NCI-H187 treated with DMSO at 0.1 percent for 48 hours (cell line): ENCODE data around the gene FBXO9.

ENCODE experiments used
- DNase-seq: peaks from one replicate; lab custom pipeline; 2025; lab: John Stamatoyannopoulos, UW

The FBXO9 gene

GRCh38 chr6:53065266-53066076, at the start of gene FBXO9:
TSS of gene FBXO9 (plus strand) at chr6:53065404. CDS start at chr6:53065790, 386 bp downstream.
- DNase-seq: no peak

DNA sequence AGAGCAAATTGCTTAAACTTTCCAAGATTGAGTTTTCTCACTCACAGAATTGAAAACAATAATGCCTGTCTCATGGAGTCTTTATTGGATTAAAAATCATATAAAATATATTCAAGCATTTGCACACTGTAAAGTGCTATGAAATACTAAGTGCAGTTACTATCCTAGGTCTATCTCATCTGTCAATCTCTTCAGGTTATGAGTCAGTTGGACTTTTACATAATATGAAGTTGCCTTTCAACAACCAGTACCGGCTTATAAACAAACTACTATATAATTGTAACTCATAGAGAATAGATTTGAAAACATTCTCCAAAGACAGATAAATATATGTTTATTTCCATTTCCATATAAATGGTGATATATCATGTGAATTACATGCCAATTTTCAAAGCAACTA, 49.7 kb upstream of the FBXO9 start:
- DNase-seq: no peak

DNA sequence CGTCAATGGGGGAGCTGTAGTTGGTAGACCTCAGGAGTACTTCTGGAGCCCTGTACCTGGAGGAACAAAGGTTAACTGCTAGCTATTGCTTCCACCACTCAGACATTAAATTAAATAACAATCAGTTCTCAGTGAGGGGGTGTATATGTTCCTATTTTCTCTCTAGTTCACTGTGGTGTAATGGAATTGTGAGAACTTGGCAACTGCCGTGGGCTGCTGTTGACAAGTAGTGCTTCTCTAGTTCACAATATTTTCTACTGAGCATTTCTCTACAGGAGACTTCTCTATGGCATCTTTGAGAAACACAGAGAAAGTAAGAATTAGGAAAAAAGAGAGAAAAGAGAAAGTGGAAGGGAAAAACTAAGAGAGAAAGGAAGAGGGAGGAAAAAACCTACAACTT, 46.8 kb upstream of the FBXO9 start:
- no peak for DNase-seq

DNA sequence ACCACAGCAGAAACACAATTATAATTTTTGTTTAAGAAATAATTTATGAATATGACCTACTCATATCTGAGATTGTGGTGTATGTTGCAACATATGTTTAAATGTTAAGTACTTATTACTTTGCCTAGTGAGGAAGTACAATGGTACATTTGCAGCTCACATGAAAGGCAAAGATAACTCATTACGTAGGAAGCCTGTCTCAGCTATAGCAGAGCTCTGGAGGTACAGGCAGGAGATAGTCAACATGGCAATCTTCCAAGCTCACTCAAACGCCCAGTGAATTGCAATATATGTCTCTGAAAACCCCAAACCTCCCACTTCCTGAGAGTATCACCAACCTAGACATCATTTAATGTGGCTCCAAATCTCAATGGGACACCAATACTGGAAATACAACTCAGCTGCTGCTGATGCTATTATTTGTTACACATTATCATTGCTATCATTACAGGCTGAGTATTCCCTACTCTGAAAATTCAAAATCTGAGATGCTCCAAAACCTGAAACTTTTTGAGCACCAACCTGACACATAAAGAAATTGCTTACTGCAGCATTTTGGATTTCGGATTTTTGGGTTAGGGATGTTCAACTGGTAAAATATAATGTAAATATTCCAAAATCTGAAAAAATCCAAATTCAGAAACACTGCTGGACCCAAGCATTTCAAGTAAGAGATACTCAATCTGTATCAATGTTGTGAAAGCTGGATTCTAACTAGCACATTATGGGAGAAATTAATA, 45.0 kb upstream of the FBXO9 start:
- no peak for DNase-seq

DNA sequence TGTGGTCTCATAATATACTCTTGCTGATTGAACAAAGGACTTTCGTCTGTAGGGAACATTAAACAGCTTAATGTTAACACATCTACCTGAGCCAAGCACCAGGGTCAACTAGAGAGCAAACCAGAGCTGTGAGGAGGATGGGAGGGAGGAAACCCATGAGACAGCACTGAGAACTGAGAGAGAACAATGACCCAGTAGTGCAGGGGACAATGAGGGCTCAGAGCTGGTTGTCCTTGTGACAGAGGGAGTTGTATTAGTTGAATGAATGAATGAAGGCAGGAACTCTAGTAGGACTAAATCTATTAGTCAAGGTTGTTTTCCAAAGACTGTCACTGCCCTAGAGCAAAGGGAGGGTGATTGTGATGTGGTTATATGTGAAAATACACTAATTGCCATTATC, 41.9 kb upstream of the FBXO9 start:
- DNase-seq: no peak

- no peak for DNase-seq
Measured at GRCh38 chr6:53026526-53026925, 38.7 kb upstream of the FBXO9 start.

DNA sequence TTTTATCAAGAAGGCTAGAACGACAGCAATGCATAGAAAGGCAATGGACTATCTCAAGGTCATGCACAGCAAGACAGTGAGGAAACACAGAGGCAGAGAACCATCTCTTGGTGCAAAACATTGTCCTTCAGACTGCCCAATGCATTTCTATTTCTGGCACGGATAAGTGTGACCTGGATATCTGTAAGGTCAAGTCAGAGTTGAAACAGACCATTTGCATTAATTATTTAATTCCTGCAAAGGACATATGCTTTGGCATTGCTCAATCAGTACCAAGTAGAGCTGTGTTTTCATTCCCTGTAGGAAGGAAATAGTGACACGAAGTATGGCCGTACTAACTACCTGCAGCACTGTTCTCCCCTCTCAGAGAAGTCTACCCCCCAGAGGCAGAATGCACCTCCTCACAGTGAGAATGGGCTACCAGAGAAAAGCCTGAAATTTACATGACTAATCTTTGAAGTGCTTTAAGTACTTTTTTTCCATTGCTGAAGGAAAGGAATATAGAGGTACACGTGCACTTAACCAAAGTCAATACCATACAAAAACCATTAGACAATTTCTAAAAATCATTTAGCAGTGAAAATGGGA, 38.0 kb upstream of the FBXO9 start:
- no peak for DNase-seq

GRCh38 chr6:53028467-53028866, 36.7 kb upstream of the FBXO9 start:
- no peak for DNase-seq

GRCh38 chr6:53029257-53029656, 35.9 kb upstream of the FBXO9 start:
- DNase-seq: no peak

- no peak for DNase-seq
Measured at GRCh38 chr6:53029761-53030160, 35.4 kb upstream of the FBXO9 start.

GRCh38 chr6:53031281-53031680, 33.9 kb upstream of the FBXO9 start:
- no peak for DNase-seq

GRCh38 chr6:53032849-53033248, 32.4 kb upstream of the FBXO9 start:
- DNase-seq: no peak

GRCh38 chr6:53033764-53034163, 31.4 kb upstream of the FBXO9 start:
- no peak for DNase-seq

GRCh38 chr6:53035549-53036213, 29.5 kb upstream of the FBXO9 start:
- DNase-seq: no peak

DNA sequence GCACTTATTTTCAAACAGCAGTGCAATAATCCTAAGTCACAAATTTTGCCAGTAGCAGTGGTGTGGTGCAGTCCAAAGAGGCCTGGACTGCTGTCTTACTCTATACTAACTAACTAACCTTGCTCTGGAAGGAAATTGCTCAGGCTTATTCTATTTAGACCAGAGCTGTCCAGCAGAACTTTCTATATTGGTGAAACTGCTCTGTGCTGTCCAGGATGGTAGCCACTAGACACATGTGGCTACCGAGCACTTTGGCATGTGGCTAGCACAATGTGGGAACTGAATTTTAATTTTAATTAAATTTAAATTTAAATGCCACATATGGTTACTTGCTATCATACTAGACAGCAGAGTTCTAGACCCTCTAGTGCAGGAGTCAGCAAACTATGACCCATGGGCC, 27.1 kb upstream of the FBXO9 start:
- no peak for DNase-seq

DNA sequence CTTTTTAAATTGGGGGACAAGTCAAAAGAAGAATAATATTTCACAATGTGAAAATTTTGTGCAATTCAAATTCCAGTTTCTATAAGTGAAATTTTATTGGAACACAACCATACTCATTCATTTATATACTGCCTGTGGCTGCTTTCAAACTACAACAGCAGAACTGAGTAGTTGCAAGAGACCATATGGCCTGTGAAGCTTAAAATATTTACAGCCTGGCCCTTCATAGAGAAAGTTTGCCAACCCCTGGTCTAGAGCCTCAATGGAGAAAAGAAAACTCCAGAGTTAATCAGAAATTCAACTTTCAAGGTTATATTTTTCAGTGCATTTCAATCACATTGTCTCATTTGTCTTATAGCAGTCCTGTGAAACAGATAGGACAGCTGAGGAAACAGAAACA, 26.6 kb upstream of the FBXO9 start:
- no peak for DNase-seq

GRCh38 chr6:53041356-53041755, 23.8 kb upstream of the FBXO9 start:
- DNase-seq: no peak

DNA sequence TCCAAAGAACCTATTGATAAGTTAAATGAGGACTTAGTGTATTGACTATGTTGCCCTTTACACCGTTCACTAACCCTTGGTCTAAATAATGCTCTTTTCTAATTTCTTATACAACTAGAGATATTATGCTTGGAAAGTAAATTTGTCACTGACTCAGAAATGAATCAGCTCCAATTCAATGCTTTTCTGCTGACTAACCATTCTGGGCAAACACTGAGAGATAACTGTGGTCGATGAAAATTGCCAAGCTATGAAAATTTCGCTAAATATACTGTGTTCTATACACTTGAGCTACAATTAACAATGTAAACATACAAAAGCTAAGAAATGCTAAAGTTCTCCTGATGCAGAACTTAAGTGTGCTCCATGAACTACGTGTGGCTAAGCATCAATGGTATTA, 23.1 kb upstream of the FBXO9 start:
- no peak for DNase-seq

DNA sequence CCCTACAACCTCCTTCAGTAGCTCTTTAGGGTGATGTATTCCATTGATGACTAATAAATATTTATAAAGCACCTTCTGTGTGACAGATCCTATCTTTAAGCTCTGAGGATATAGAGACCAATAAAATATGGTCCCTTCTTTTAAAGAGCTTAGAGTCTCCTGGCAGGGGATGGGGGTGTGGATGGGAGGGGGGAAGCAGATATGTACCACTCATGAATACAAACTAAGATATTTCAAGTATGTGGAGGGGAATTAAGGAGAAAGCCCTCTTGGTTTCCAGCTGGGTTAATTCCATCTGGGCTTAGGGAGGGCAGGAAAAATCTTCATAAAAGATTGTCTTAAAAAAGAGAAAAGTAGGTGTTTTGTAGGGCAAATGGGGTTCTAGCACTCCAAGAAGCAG, 21.6 kb upstream of the FBXO9 start:
- DNase-seq: no peak

DNA sequence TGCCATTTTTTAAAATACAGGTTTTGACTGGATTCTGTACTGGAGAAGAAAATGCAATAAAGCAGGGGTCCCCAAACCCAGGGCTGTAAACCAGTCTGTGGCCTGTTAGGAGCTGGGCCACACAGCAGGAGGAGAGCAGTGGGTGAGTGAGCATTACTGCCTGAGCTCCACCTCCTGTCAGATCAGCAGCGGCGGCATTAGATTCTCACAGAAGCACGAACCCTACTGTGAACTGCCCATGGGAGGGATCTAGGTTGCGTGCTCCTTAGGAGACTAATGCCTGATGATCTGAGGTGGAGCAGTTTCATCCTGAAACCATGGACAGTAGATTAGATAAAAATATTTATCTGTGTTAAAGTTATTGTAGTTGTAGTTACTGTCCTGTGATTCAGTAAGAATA, 21.1 kb upstream of the FBXO9 start:
- no peak for DNase-seq

DNA sequence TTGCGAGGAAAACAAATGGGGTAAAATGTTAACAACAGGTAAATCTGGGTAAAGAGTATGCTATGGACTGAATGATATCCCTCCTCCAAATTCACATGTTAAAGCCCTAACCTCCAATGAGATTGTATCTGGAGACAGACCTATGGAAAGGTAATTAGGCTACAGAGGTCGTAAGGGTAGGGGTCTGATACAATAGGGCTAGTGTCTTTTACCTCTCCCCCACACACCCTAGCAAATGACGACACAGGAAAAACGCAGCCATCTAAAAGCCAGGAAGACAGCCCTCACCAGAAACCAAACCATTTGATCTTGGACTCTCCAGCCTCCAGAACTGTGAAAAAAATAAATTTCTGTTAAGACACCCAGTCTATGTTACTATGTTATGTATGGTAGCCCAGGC, 20.6 kb upstream of the FBXO9 start:
- DNase-seq: no peak

- DNase-seq: no peak
Measured at GRCh38 chr6:53045891-53046673, 19.1 kb upstream of the FBXO9 start.
